Neural cell (in vitro differentiated cells): Measurements from ENCODE around the gene DPAGT1. TPM values are rescaled to one million over a fixed set of nuclear protein-coding genes. Genes with fewer than 3 reads are reported as not detected.

Experiments
- H2AFZ ChIP-seq: fragments of 200-600, 300-800 bp; sonication (generic), shearing (Covaris generic); 2 replicates; pipeline ENCODE4 v1.6.0; 2014; ENCODE audit warnings: low read depth, mild to moderate bottlenecking, antibody characterized with exemption, low read length, moderate library complexity
- H3F3A ChIP-seq: fragments of 200-600 bp; shearing (Covaris generic); 2 replicates; pipeline ENCODE4 v1.6.1; 2016; ENCODE audit warnings: mild to moderate bottlenecking, moderate library complexity, mixed read lengths, antibody characterized with exemption, low read length; ENCODE audit not compliant: insufficient read depth, poor library complexity, severe bottlenecking
- H3K27ac ChIP-seq: fragments of 200-600, 300-800 bp; sonication (generic), shearing (Covaris generic); 2 replicates; pipeline ENCODE4 v1.5.1; 2014; ENCODE audit warnings: mild to moderate bottlenecking, low read length, moderate library complexity
- H3K27me3 ChIP-seq: fragments of 300-800, 200-600 bp; sonication (generic), shearing (Covaris generic); 2 replicates; pipeline ENCODE4 v1.6.0; 2014; ENCODE audit warnings: mild to moderate bottlenecking, low read depth, low read length, moderate library complexity; ENCODE audit not compliant: insufficient read depth
- H3K36me3 ChIP-seq: fragments of 300-800, 200-600 bp; sonication (generic), shearing (Covaris generic); 2 replicates; pipeline ENCODE4 v1.5.1; 2014; ENCODE audit warnings: mild to moderate bottlenecking, antibody characterized with exemption, low read length, moderate library complexity; ENCODE audit not compliant: insufficient read depth
- H3K4me2 ChIP-seq: fragments of 300-800, 200-600 bp; sonication (generic), shearing (Covaris generic); 2 replicates; pipeline ENCODE4 v1.6.0; 2014; ENCODE audit warnings: mild to moderate bottlenecking, low read length
- H3K4me3 ChIP-seq: fragments of 300-800, 200-600 bp; sonication (generic), shearing (Covaris generic); 2 replicates; pipeline ENCODE4 v1.5.1; 2014; ENCODE audit warnings: mild to moderate bottlenecking, low read length, moderate library complexity
- H3K79me2 ChIP-seq: fragments of 200-600 bp; shearing (Covaris generic); replicated peaks from 2 replicates; pipeline ENCODE4 v1.6.0; 2014; ENCODE audit warnings: mild to moderate bottlenecking, low read length, moderate library complexity; ENCODE audit not compliant: insufficient read depth
- H3K9ac ChIP-seq: fragments of 300-800, 200-600 bp; sonication (generic), shearing (Covaris generic); 2 replicates; pipeline ENCODE4 v1.6.1; 2016; ENCODE audit warnings: mild to moderate bottlenecking, low read length, mixed read lengths
- H3K9me2 ChIP-seq: fragments of 200-600 bp; shearing (Covaris generic); 2 replicates; pipeline ENCODE4 v1.6.1; 2016; ENCODE audit warnings: mild to moderate bottlenecking, low read length, mixed read lengths; ENCODE audit not compliant: insufficient read depth
- H3K9me3 ChIP-seq: fragments of 200-600, 300-800 bp; sonication (generic), shearing (Covaris generic); 2 replicates; pipeline ENCODE4 v1.6.1; 2016; ENCODE audit warnings: mild to moderate bottlenecking, mixed run types, low read length, moderate library complexity, mixed read lengths
- H4K20me1 ChIP-seq: fragments of 200-600 bp; shearing (Covaris generic); 2 replicates; pipeline ENCODE4 v1.6.1; 2016; ENCODE audit warnings: mild to moderate bottlenecking, mixed run types; ENCODE audit not compliant: insufficient read depth
- CTCF ChIP-seq: fragments of 450-650 bp; IDR thresholded peaks from 2 replicates; pipeline ENCODE4 v1.5.1; 2014; ENCODE audit warnings: antibody characterized with exemption, mild to moderate bottlenecking, moderate library complexity; ENCODE audit not compliant: poor library complexity, severe bottlenecking
- EP300 ChIP-seq: fragments of 450-650 bp; conservative IDR thresholded peaks from 2 replicates; pipeline ENCODE4 v1.6.1; 2014; ENCODE audit warnings: antibody characterized with exemption, mild to moderate bottlenecking, moderate library complexity; ENCODE audit not compliant: poor library complexity, severe bottlenecking
- EZH2 ChIP-seq: fragments of 200-600, 300-800 bp; shearing (Covaris generic), sonication (generic); IDR thresholded peaks from 2 replicates; pipeline ENCODE4 v1.6.1; 2014; ENCODE audit warnings: antibody characterized with exemption, low read length, borderline replicate concordance, mild to moderate bottlenecking; ENCODE audit not compliant: insufficient read depth, poor library complexity, severe bottlenecking
- MXI1 ChIP-seq: fragments of 450-650 bp; conservative IDR thresholded peaks from 2 replicates; pipeline ENCODE4 v1.6.1; 2014; ENCODE audit warnings: antibody characterized with exemption, mild to moderate bottlenecking; ENCODE audit not compliant: poor library complexity, severe bottlenecking
- POLR2AphosphoS5 ChIP-seq: IDR thresholded peaks from 2 replicates; pipeline ENCODE4 v1.6.1; 2012
- RAD21 ChIP-seq: fragments of 450-650 bp; conservative IDR thresholded peaks from 2 replicates; pipeline ENCODE4 v1.6.1; 2014; ENCODE audit warnings: antibody characterized with exemption, mild to moderate bottlenecking, moderate library complexity
- SMC3 ChIP-seq: fragments of 450-650 bp; conservative IDR thresholded peaks from 2 replicates; pipeline ENCODE4 v1.6.1; 2014; ENCODE audit warnings: antibody characterized with exemption, mild to moderate bottlenecking, moderate library complexity; ENCODE audit not compliant: poor library complexity
- TAF1 ChIP-seq: IDR thresholded peaks from 2 replicates; pipeline ENCODE4 v1.6.1; 2012; ENCODE audit warnings: low read depth
- polyA plus RNA-seq: library from polyadenylated mRNA; depleted of rRNA; stranded (reverse); fragments of >200 nt; gene quantifications from 2 replicates; pipeline ENCODE4 v1.2.3, GENCODE V29; 2014
- TF ChIP-seq, protein P1 (sequence below): IDR thresholded peaks from 2 replicates; pipeline ENCODE4 v1.6.1; 2012; ENCODE audit warnings: borderline replicate concordance

DPAGT1 gene
- polyA plus RNA-seq, 1 donor from 2014 or later = 9.8 TPM

DNA sequence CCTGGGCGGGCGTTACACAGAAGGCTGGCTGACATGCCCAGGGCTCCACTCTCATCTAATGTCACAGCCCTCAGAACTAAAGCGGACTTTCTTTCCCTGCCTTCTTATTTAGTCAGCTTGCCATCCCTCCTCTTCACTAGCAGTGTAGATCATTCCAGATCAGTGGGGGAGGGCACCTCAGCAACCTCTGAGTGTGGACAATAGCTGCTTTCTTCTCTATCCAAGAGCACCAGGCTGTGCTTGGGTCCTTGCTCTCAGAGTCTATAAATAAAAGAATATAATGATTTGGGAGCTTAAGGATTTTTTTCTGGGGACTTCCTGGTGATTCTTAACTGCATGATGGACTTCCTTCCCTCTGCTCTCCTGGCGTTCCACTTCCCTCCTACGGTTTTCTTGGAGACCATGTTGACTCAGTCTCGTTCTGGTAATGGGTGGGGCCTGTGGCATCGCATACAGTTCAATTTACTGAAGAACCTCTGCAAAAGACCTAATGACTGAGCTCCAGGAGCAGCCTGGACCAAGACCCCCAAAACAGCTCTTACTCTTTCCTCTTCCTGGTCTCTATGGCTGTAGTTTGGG is 19.9 kb downstream of the DPAGT1 start:
- Histone ChIP-seq H2AFZ (no peak overlapping the region), H3K27me3 (no peaks in the 10 kb centered on the region), H3K79me2 (peaks cover 3% of the 10 kb centered on the region), H3K36me3 (no peaks in the 10 kb centered on the region), H3K9me2 (no peaks in the 10 kb centered on the region), H3K27ac (no peak overlapping the region), H3K4me3 (no peak overlapping the region), H3K9ac (no peak overlapping the region), H4K20me1 (no peaks in the 10 kb centered on the region), H3F3A (peaks cover 4% of the 10 kb centered on the region), H3K9me3 (no peaks in the 10 kb centered on the region), H3K4me2 (no peak overlapping the region)
- TF ChIP-seq CTCF (no peak), POLR2AphosphoS5 (no peak), EZH2 (no peak), SMC3 (no peak), EP300 (no peak), RAD21 (no peak), TAF1 (no peak), MXI1 (no peak)
- TF ChIP-seq, protein P1, sequence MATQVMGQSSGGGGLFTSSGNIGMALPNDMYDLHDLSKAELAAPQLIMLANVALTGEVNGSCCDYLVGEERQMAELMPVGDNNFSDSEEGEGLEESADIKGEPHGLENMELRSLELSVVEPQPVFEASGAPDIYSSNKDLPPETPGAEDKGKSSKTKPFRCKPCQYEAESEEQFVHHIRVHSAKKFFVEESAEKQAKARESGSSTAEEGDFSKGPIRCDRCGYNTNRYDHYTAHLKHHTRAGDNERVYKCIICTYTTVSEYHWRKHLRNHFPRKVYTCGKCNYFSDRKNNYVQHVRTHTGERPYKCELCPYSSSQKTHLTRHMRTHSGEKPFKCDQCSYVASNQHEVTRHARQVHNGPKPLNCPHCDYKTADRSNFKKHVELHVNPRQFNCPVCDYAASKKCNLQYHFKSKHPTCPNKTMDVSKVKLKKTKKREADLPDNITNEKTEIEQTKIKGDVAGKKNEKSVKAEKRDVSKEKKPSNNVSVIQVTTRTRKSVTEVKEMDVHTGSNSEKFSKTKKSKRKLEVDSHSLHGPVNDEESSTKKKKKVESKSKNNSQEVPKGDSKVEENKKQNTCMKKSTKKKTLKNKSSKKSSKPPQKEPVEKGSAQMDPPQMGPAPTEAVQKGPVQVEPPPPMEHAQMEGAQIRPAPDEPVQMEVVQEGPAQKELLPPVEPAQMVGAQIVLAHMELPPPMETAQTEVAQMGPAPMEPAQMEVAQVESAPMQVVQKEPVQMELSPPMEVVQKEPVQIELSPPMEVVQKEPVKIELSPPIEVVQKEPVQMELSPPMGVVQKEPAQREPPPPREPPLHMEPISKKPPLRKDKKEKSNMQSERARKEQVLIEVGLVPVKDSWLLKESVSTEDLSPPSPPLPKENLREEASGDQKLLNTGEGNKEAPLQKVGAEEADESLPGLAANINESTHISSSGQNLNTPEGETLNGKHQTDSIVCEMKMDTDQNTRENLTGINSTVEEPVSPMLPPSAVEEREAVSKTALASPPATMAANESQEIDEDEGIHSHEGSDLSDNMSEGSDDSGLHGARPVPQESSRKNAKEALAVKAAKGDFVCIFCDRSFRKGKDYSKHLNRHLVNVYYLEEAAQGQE = no peak

- Histone ChIP-seq H3K9me3 (no peaks in the 10 kb centered on the region), H3K36me3 (no peaks in the 10 kb centered on the region), H3K4me3 (no peak overlapping the region), H3F3A (no peaks in the 10 kb centered on the region), H3K9me2 (no peaks in the 10 kb centered on the region), H3K79me2 (no peaks in the 10 kb centered on the region), H4K20me1 (no peaks in the 10 kb centered on the region), H2AFZ (no peak overlapping the region), H3K27ac (no peak overlapping the region), H3K4me2 (no peak overlapping the region), H3K9ac (no peak overlapping the region), H3K27me3 (no peaks in the 10 kb centered on the region)
- no peak for TF ChIP-seq RAD21
- no peak for TF ChIP-seq TAF1
- no peak for TF ChIP-seq SMC3
- TF ChIP-seq EZH2 = no peak
- TF ChIP-seq POLR2AphosphoS5 = no peak
- TF ChIP-seq, protein P1 = no peak
These were observed 22.8 kb downstream of the DPAGT1 start for GRCh38 chr11:119078675-119079420.
